Hypothalamus (tissue), 51 donors: ENCODE results near the gene PLXNA4.

Experiments used
- DNase-seq, 51 donors: peaks; one replicate each; lab custom pipeline; 2025; lab: John Stamatoyannopoulos, UW

The PLXNA4 gene

DNA sequence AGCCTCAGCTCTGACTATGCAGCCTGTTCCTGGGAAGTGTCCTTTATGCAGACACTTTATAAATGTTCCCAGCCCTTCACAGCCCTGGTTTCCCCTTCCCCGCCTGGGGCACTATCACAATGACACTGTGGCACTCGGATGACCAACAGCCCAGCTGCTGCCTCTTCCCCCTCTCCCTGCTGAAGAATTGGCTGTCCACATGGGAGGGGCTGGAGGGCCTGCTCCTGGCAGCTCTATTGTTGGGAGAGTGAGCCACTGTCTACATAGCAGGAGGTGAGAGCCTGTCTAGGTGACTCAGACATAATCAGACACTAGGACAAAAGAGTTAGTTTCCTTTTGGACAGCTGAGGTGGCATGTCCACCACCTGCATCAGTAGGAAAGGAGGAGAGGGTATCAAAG is 437.5 kb downstream of the PLXNA4 start:
- DNase-seq: no peak

DNA sequence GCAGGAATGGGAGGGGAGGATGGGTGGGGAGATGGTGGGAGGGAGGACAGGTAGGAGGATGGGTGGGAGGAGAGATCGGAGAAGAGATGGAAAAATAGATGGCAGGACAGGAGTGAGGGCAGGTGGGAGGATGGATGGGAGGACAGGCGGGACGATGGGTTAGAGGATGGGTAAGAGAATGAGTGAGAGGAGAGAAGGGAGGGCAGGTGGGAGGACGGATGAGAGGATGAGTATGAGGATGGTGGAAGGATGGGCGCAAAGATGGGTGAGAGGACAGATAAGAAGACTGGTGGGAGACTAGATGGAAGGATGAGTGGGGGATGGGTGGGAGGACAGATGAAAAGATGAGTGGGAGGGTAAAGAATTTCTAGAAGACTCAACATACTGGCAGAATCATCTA is 438.6 kb downstream of the PLXNA4 start:
- no peak for DNase-seq

DNA sequence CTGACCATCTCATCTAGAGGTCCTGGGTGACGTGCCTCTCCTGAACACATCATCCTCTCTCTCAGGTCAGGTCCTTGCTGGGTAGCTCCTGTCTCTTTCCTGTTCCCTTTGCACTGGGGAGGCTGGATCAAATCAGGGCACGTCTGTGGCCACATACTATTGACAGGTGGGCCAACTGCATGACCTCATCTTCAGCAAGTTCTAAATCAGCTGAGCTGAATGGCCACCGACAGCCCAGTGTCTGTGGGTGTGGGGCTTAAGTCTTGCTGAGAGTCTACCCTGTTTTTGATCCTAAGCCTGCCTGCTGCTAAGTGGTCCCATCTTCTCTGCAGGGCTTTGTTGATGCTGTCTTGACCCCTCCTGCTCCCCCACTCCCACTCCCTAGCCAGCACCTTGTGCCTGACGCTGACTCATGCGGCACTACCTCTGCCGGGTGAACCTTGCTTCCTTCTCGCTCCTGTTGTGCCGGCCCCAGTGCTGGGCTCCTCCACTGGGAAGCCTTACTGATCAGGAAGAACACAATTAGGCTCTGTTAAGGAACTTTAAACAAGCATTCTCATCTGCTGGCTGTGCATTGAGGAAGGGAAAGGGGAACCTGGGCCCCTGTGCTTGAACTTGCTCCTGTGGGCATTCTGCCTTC is 440.4 kb downstream of the PLXNA4 start:
- DNase-seq: no peak

DNA sequence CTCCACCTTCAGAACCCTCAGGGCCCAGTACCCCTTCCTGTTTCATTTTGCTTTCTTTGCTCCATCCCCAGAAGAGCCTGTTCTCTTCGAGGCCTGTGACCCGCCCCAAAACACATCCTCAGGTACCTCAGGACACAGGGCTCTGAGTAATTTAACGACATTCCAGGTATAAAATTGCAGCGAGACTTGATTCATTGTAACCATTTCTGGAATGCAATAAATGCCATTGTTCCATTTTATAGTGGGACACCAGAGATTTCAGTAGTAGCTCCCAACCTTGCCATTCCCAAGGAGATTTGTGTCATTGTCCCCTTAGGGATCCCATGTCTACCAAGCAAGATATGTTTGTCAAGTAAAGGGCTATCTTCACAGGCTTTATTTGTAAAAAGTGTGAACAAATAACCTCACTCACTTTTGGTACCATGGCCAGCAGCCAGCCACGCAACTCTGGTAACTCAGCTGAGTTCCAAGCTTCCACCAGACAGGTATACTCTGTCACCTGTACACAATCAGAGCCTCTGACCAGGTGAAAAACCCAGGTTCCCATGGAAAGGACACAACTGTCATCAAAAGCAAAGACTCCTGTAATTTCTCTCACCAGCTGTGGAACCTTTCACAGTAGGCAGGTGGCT is 441.3 kb downstream of the PLXNA4 start:
- DNase-seq: no peak

DNA sequence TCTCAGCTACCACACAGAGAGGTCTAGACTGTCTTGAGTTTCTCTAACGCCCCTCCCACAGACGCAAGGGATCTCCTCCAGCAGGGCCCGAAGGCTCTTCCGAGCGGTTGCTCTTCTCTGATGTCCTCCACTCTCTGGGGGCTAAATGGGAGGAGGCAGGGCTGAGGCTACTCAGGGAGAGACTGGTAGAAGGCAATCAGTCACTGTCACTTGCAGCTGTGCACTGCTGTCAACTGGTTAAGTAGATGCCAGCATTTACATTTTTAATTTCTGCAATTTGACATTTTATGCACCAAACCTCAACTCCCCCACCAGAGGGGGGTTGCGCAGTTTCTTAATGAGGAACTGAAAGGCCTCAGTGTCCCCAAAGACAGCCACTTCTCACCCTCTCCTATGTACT is 442.8 kb downstream of the PLXNA4 start:
- no peak for DNase-seq

GRCh38 chr7:132131196-132131595 is 445.1 kb downstream of the PLXNA4 start:
- no peak for DNase-seq

GRCh38 chr7:132130497-132130896 is 445.8 kb downstream of the PLXNA4 start:
- no peak for DNase-seq

GRCh38 chr7:132125872-132126595 is 450.2 kb downstream of the PLXNA4 start:
- no peak for DNase-seq

DNA sequence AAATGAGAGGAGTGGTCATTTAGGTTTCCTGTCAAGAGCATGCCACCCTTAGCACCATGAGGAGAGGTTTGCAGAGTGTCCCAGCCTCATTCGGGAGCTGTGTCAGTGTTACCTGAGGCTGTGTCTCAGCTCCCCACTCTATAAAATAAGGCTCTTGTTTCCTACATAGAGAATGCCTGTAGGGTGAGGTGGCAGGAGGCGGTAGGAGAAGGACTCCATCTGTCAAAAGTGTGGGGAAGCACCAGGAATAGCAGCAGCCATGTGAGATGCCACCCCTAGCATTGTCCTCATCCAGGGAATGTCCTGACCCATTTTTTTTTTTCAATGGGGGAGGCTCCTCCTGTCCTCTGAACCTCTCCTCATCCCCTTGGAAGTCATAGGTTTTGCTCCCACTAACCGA is 451.2 kb downstream of the PLXNA4 start:
- DNase-seq: no peak

GRCh38 chr7:132124575-132124974 is 451.7 kb downstream of the PLXNA4 start:
- no peak for DNase-seq

GRCh38 chr7:132123773-132124172 is 452.5 kb downstream of the PLXNA4 start:
- no peak for DNase-seq

- DNase-seq: no peak
Observed at GRCh38 chr7:132122901-132123300, 453.4 kb downstream of the PLXNA4 start.

GRCh38 chr7:132121987-132122386 is 454.3 kb downstream of the PLXNA4 start:
- DNase-seq: no peak

GRCh38 chr7:132118641-132119040 is 457.6 kb downstream of the PLXNA4 start:
- no peak for DNase-seq

GRCh38 chr7:132117636-132118035 is 458.6 kb downstream of the PLXNA4 start:
- DNase-seq: no peak

- DNase-seq: no peak
Observed at GRCh38 chr7:132117181-132117580, 459.1 kb downstream of the PLXNA4 start.

DNA sequence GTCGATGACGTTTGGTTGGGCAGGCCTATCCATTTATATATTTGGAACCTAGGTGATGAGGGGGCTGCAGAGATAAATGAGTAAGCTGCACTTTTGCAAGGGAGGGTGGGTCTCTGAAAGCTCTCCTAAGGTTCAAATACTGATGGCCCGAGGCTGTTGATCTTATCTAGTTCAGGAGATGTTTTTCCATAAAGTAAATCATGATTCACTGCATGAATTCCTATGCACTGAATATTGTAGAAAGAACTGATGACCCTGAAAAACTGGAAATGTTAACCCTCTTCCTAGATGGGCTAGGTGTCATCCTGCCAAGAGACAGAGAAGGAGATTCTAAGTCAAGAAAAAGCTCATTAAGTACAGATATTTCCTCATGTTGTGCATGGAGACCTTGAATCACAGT is 459.9 kb downstream of the PLXNA4 start:
- no peak for DNase-seq

GRCh38 chr7:132115758-132116157 is 460.5 kb downstream of the PLXNA4 start:
- no peak for DNase-seq

DNA sequence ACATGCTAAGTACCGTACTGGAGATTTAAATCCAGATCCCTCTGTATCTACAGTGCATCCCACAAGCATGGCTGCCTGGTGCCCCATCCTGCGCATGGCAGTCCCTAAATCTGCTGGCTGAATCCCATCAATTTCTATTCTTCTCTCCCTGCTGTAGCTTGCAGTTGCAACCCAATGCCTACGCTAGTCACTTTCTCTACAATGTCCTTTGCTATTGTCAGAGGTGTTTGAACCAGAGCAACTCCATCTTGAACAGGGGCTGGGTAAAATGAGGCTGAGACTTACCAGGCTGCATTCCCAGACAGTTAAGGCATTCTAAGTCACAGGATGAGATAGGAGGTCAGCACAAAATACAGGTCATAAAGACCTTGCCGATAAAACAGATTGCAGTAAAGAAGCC is 461.2 kb downstream of the PLXNA4 start:
- DNase-seq: no peak

- no peak for DNase-seq
Observed at GRCh38 chr7:132114411-132114810, 461.9 kb downstream of the PLXNA4 start.

- no peak for DNase-seq
Observed at GRCh38 chr7:132113536-132114371, 462.5 kb downstream of the PLXNA4 start.
